SK-N-SH (cell line): ENCODE results near the gene SKA2. TPM values are rescaled to one million over a fixed set of nuclear protein-coding genes. Genes with fewer than 3 reads are reported as not detected.
"Not testable (repeated sequence)": the region's sequence is repeated elsewhere in the genome, so short reads cannot be mapped to it uniquely, and the experiment has no call there.

Experiments used
- CTCF ChIA-PET: fragments of 300-600, 350-600 bp; formaldehyde crosslinking; extraction: SDS; loops from one replicate; lab custom pipeline; 2021; lab: Yijun Ruan, JAX
- POLR2A ChIA-PET: fragments of 350-600 bp; sonication (Branson Sonifier 250); formaldehyde crosslinking; extraction: SDS; loops from one replicate; lab custom pipeline; 2020; ENCODE audit warnings: antibody characterized with exemption, inconsistent platforms; lab: Yijun Ruan, JAX
- DNase-seq: peaks from one replicate; pipeline ENCODE4 v3.0.0; 2012
- H2AFZ ChIP-seq: fragments of 200-600 bp; sonication (generic); 2 replicates; pipeline ENCODE4 v1.8.1; 2016; ENCODE audit warnings: antibody characterized with exemption, mild to moderate bottlenecking, low read depth
- H3F3A ChIP-seq: fragments of 200-600 bp; sonication (generic); replicated peaks from 2 replicates; pipeline ENCODE3; 2016; ENCODE audit warnings: antibody characterized with exemption, mild to moderate bottlenecking; ENCODE audit not compliant: insufficient read depth
- H3K27ac ChIP-seq, 2 experiments: fragments of 200-500 bp in 1 of 2; fragments of 200-600 bp in 1 of 2; sonication (Bioruptor generic) in 1 of 2; sonication (generic), shearing (Covaris generic) in 1 of 2; 2 replicates each; pipeline versions ENCODE4 v1.5.1 to v1.6.1; 2014 to 2016; ENCODE audit warnings: low read depth in 2 of 2, inconsistent platforms in 1 of 2, low read length in 1 of 2, mild to moderate bottlenecking in 1 of 2, mixed read lengths in 1 of 2
- H3K27me3 ChIP-seq: fragments of 200-600 bp; sonication (generic), shearing (Covaris generic); 2 replicates; pipeline ENCODE4 v1.6.1; 2016; ENCODE audit warnings: mixed run types; ENCODE audit not compliant: insufficient read depth
- H3K36me3 ChIP-seq, 2 experiments: fragments of 200-500 bp in 1 of 2; fragments of 200-600 bp in 1 of 2; sonication (Bioruptor generic) in 1 of 2; sonication (generic) in 1 of 2; replicated peaks in 1 of 2; 2 replicates each; pipeline versions ENCODE3 to v1.5.1; 2014 to 2016; ENCODE audit warnings: low read length in 1 of 2, mild to moderate bottlenecking in 1 of 2; ENCODE audit not compliant: insufficient read depth in 2 of 2, control insufficient read depth in 1 of 2
- H3K4me1 ChIP-seq, 2 experiments: fragments of 200-500 bp in 1 of 2; fragments of 200-600 bp in 1 of 2; sonication (Bioruptor generic) in 1 of 2; sonication (generic), shearing (Covaris generic) in 1 of 2; 2 replicates each; pipeline versions ENCODE4 v1.5.1 to v1.6.1; 2014 to 2016; ENCODE audit warnings: low read depth in 1 of 2, low read length in 1 of 2, mixed run types in 1 of 2; ENCODE audit not compliant: insufficient read depth in 2 of 2, control insufficient read depth in 1 of 2
- H3K4me2 ChIP-seq: fragments of 200-600 bp; sonication (generic), shearing (Covaris generic); 2 replicates; pipeline ENCODE4 v1.6.1; 2017; ENCODE audit warnings: mixed run types
- H3K4me3 ChIP-seq, 2 experiments: fragments of 200-500 bp in 1 of 2; fragments of 200-600 bp in 1 of 2; sonication (Bioruptor generic) in 1 of 2; sonication (generic), shearing (Covaris generic) in 1 of 2; 2 replicates each; pipeline versions ENCODE4 v1.5.1 to v1.8.1; 2014 to 2016; ENCODE audit warnings: low read depth in 2 of 2, inconsistent platforms in 1 of 2, low read length in 1 of 2, mild to moderate bottlenecking in 1 of 2, mixed read lengths in 1 of 2, moderate library complexity in 1 of 2
- H3K79me2 ChIP-seq: fragments of 200-600 bp; sonication (generic); 2 replicates; pipeline ENCODE4 v1.8.1; 2017; ENCODE audit warnings: mild to moderate bottlenecking; ENCODE audit not compliant: insufficient read depth
- H3K9ac ChIP-seq: fragments of 200-600 bp; sonication (generic); 2 replicates; pipeline ENCODE4 v1.6.1; 2017; ENCODE audit warnings: mixed run types
- H3K9me2 ChIP-seq: fragments of 200-600 bp; sonication (generic); 2 replicates; pipeline ENCODE4 v1.6.1; 2017; ENCODE audit warnings: mixed run types
- H3K9me3 ChIP-seq: fragments of 200-600 bp; sonication (generic); 2 replicates; pipeline ENCODE4 v1.6.1; 2017; ENCODE audit warnings: mixed run types, mild to moderate bottlenecking, moderate library complexity
- H4K20me1 ChIP-seq: fragments of 200-600 bp; sonication (generic); 2 replicates; pipeline ENCODE4 v1.6.1; 2017; ENCODE audit warnings: mild to moderate bottlenecking, mixed run types; ENCODE audit not compliant: insufficient read depth
- CHD2 ChIP-seq: fragments of 150-350 bp; IDR thresholded peaks from 2 replicates; pipeline ENCODE4 v1.6.1; 2018; ENCODE audit warnings: low read length; ENCODE audit not compliant: partially characterized antibody
- EZH2phosphoT487 ChIP-seq: fragments of 200-600 bp; sonication (generic); IDR thresholded peaks from 2 replicates; pipeline ENCODE4 v1.6.1; 2017; ENCODE audit warnings: low read depth, mixed run types, mild to moderate bottlenecking, antibody characterized with exemption, moderate library complexity, borderline replicate concordance
- FOXJ3 ChIP-seq: sonication (generic); formaldehyde crosslinking; IDR thresholded peaks from 2 replicates; pipeline ENCODE4 v1.5.1; 2020; ENCODE audit warnings: mild to moderate bottlenecking, missing genetic modification reagents
- JUND ChIP-seq: IDR thresholded peaks from 2 replicates; pipeline ENCODE4 v1.4.0; 2012
- MEF2A ChIP-seq: IDR thresholded peaks from 2 replicates; pipeline ENCODE4 v1.4.0; 2012; ENCODE audit warnings: low read depth, borderline replicate concordance
- MXI1 ChIP-seq: IDR thresholded peaks from 2 replicates; pipeline ENCODE4 v1.6.1; 2012; ENCODE audit warnings: mild to moderate bottlenecking, low read depth, low read length, improper control_type of control experiment
- NFIC ChIP-seq: IDR thresholded peaks from 2 replicates; pipeline ENCODE4 v1.4.0; 2012; ENCODE audit warnings: borderline replicate concordance
- RCOR1 ChIP-seq: fragments of 150-350 bp; IDR thresholded peaks from 2 replicates; pipeline ENCODE4 v1.6.1; 2017; ENCODE audit warnings: antibody characterized with exemption, low read length
- RFX5 ChIP-seq: IDR thresholded peaks from 2 replicates; pipeline ENCODE4 v1.6.1; 2012; ENCODE audit warnings: mild to moderate bottlenecking, improper control_type of control experiment, low read length
- SIN3A ChIP-seq: IDR thresholded peaks from 2 replicates; pipeline ENCODE4 v1.6.1; 2012; ENCODE audit warnings: low read depth, mild to moderate bottlenecking, low read length, moderate library complexity, borderline replicate concordance
- WGBS: methylation state at CpG from one replicate; pipeline ENCODE4 v1.1.6; 2017; ENCODE audit warnings: low lambda C conversion rate; 5-methylcytosine and 5-hydroxymethylcytosine counted together
- polyA plus RNA-seq, 3 experiments: library from polyadenylated mRNA; depleted of rRNA; stranded (reverse); fragments of >200 nt; gene quantifications; 2 replicates each; pipeline ENCODE4 v1.2.3, GENCODE V29; 2012
- TF ChIP-seq, protein P1 (sequence below): IDR thresholded peaks from 2 replicates; pipeline ENCODE4; 2012
- TF ChIP-seq, protein P2 (sequence below): fragments of 200-600 bp; sonication (generic); IDR thresholded peaks from 2 replicates; pipeline ENCODE4 v1.6.1; 2017; ENCODE audit warnings: antibody characterized with exemption, mild to moderate bottlenecking, moderate library complexity
- TF ChIP-seq, protein P3 (sequence below): IDR thresholded peaks from 2 replicates; pipeline ENCODE4 v1.4.0; 2012; ENCODE audit warnings: low read depth, borderline replicate concordance
- TF ChIP-seq, protein P4 (sequence below): fragments of 150-350 bp; IDR thresholded peaks from 2 replicates; pipeline ENCODE4 v1.6.1; 2017; ENCODE audit warnings: antibody characterized with exemption, low read length, low read depth, borderline replicate concordance

SKA2 gene
- polyA plus RNA-seq, 1 of the 3 experiments (the other 2 are of a cell fraction): 12.8 TPM

DNA sequence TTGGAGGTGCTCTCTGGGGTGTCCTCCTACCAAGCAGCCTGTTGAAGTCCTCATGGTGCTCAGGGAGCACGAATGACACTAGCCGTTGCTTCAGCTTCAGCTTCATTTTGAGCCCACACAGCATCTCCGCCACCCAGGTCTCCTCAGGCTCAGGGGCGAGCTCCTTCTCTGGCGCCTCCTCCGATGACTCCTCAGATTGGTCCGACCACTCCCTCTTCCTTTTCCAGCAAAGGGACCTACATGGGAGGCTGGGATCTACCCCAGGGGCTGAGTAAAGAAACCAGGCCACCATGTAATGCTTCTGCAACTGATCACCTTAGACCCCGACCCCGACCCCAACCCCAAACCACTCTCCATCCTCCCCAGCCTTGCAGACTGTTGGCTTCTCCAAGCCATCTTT, 26.5 kb upstream of the SKA2 start:
- Histone ChIP-seq H3K9ac (no peak overlapping the region), H3K4me2 (no peak overlapping the region), H2AFZ (no peak overlapping the region), H4K20me1 (no peaks in the 10 kb centered on the region), H3K9me2 (no peaks in the 10 kb centered on the region), H3K27me3 (no peaks in the 10 kb centered on the region), H3K36me3 (peaks cover 0 to 17% of the 10 kb centered on the region in 2 experiments), H3K27ac (no peak overlapping the region), H3K4me3 (no peak overlapping the region), H3F3A (no peaks in the 10 kb centered on the region), H3K9me3 (no peaks in the 10 kb centered on the region), H3K4me1 (no peaks in the 10 kb centered on the region), H3K79me2 (peaks cover 63% of the 10 kb centered on the region)
- 98% methylated on average over 9 of the region's 9 CpGs for WGBS
- POLR2A ChIA-PET: no interaction called here
- CTCF ChIA-PET: no interaction called here
- no peak for DNase-seq
- TF ChIP-seq, protein P1, sequence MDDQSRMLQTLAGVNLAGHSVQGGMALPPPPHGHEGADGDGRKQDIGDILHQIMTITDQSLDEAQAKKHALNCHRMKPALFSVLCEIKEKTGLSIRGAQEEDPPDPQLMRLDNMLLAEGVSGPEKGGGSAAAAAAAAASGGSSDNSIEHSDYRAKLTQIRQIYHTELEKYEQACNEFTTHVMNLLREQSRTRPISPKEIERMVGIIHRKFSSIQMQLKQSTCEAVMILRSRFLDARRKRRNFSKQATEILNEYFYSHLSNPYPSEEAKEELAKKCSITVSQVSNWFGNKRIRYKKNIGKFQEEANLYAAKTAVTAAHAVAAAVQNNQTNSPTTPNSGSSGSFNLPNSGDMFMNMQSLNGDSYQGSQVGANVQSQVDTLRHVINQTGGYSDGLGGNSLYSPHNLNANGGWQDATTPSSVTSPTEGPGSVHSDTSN: no peak
- TF ChIP-seq JUND: no peak
- no peak for TF ChIP-seq RCOR1
- no peak for TF ChIP-seq NFIC
- no peak for TF ChIP-seq MXI1
- no peak for TF ChIP-seq SIN3A
- no peak for TF ChIP-seq RFX5
- TF ChIP-seq FOXJ3 (CRISPR knock-in tag): no peak
- TF ChIP-seq, protein P2, sequence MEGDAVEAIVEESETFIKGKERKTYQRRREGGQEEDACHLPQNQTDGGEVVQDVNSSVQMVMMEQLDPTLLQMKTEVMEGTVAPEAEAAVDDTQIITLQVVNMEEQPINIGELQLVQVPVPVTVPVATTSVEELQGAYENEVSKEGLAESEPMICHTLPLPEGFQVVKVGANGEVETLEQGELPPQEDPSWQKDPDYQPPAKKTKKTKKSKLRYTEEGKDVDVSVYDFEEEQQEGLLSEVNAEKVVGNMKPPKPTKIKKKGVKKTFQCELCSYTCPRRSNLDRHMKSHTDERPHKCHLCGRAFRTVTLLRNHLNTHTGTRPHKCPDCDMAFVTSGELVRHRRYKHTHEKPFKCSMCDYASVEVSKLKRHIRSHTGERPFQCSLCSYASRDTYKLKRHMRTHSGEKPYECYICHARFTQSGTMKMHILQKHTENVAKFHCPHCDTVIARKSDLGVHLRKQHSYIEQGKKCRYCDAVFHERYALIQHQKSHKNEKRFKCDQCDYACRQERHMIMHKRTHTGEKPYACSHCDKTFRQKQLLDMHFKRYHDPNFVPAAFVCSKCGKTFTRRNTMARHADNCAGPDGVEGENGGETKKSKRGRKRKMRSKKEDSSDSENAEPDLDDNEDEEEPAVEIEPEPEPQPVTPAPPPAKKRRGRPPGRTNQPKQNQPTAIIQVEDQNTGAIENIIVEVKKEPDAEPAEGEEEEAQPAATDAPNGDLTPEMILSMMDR: no peak

DNA sequence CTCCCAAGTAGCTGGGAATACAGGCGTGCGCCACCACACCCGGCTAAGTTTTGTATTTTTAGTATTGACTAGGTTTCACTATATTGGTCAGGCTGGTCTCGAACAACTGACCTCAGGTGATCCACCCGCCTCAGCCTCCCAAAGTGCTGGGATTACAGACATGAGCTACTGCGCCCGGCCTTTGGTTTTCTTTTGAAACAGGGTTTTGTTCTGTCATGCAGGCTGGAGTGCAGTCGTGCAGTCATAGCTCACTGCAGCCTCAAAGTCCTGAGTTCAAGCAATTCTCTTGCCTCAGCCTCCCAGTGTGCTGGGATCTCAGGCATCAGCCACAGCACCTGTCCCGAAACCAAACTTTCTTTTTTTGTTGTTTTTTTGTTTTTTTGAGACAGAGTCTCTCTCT, 25.6 kb upstream of the SKA2 start:
- Histone ChIP-seq H3K9ac (no peak overlapping the region), H3K27ac (no peak overlapping the region), H3K36me3 (peaks cover 0 to 17% of the 10 kb centered on the region in 2 experiments), H3K27me3 (no peaks in the 10 kb centered on the region), H3K79me2 (peaks cover 72% of the 10 kb centered on the region), H2AFZ (no peak overlapping the region), H3K9me3 (no peaks in the 10 kb centered on the region), H3K9me2 (no peaks in the 10 kb centered on the region), H3K4me2 (no peak overlapping the region), H4K20me1 (no peaks in the 10 kb centered on the region), H3K4me3 (no peak overlapping the region), H3F3A (no peaks in the 10 kb centered on the region), H3K4me1 (no peaks in the 10 kb centered on the region)
- ChIA-PET CTCF (no interaction called here), POLR2A (no interaction called here)
- DNase-seq: no peak
- TF ChIP-seq CHD2: no peak
- TF ChIP-seq, protein P3, sequence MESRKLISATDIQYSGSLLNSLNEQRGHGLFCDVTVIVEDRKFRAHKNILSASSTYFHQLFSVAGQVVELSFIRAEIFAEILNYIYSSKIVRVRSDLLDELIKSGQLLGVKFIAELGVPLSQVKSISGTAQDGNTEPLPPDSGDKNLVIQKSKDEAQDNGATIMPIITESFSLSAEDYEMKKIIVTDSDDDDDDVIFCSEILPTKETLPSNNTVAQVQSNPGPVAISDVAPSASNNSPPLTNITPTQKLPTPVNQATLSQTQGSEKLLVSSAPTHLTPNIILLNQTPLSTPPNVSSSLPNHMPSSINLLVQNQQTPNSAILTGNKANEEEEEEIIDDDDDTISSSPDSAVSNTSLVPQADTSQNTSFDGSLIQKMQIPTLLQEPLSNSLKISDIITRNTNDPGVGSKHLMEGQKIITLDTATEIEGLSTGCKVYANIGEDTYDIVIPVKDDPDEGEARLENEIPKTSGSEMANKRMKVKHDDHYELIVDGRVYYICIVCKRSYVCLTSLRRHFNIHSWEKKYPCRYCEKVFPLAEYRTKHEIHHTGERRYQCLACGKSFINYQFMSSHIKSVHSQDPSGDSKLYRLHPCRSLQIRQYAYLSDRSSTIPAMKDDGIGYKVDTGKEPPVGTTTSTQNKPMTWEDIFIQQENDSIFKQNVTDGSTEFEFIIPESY: no peak
- TF ChIP-seq EZH2phosphoT487: no peak
- TF ChIP-seq, protein P4, sequence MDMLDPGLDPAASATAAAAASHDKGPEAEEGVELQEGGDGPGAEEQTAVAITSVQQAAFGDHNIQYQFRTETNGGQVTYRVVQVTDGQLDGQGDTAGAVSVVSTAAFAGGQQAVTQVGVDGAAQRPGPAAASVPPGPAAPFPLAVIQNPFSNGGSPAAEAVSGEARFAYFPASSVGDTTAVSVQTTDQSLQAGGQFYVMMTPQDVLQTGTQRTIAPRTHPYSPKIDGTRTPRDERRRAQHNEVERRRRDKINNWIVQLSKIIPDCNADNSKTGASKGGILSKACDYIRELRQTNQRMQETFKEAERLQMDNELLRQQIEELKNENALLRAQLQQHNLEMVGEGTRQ: no peak
- TF ChIP-seq MEF2A: no peak
- 97% methylated on average over 9 of the region's 9 CpGs for WGBS

DNA sequence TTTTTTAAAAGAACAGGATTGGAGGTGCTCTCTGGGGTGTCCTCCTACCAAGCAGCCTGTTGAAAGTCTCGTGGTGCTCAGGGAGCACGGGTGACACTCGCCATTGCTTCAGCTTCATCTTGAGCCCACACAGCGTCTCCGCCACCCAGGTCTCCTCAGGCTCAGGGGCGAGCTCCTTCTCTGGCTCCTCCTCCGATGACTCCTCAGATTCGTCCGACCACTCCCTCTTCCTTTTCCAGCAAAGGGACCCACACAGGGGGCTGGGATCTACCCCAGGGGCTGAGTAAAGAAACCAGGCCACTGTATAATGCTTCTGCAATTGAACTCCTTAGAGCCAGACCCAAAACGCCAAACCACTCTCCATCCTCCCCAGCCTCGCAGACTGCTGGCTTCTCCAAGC, 24.6 kb upstream of the SKA2 start:
- H3K27me3 ChIP-seq, H3K9me3 ChIP-seq, H3K4me3 ChIP-seq, DNase-seq, H4K20me1 ChIP-seq, H2AFZ ChIP-seq, H3F3A ChIP-seq, H3K4me2 ChIP-seq, POLR2A ChIA-PET, H3K27ac ChIP-seq, H3K4me1 ChIP-seq, H3K9me2 ChIP-seq, H3K9ac ChIP-seq, H3K36me3 ChIP-seq: not testable (repeated sequence)
- WGBS: 94% methylated on average over 11 of the region's 11 CpGs
- CTCF ChIA-PET: interaction anchor here (2.1 kb wide), 1 partner anchor 13 kb away, joined by 10 read pairs; no protein-coding TSS in a partner anchor
- H3K79me2 ChIP-seq: peaks cover 82% of the 10 kb centered on the region
